Omental fat pad (tissue), 4 donors: ENCODE measurements around the gene KIF1C. TPM values are rescaled to one million over a fixed set of nuclear protein-coding genes. Genes with fewer than 3 reads are reported as not detected.
A peak's percentile ranks its signal among the peaks of the same experiment; 100 is the strongest.
"Not testable (repeated sequence)": the region's sequence is repeated elsewhere in the genome, so short reads cannot be mapped to it uniquely, and the experiment has no call there.

Experiments used
- ATAC-seq: fragments of 150-250 bp; one replicate; pipeline ENCODE4 v1.9.1; 2016; ENCODE audit warnings: mild to moderate bottlenecking, moderate library complexity; ENCODE audit not compliant: low FRiP score
- DNase-seq: peaks from one replicate; pipeline ENCODE4 v3.0.0-alpha.2; 2019; ENCODE audit warnings: low spot score
- total RNA-seq, 4 donors: library from RNA; depleted of rRNA; stranded (reverse); fragments of >200 nt; gene quantifications; one replicate each; pipeline ENCODE4 v1.1.0, GENCODE V29; 2016
- TF ChIP-seq, protein P1 (sequence below), 3 donors: fragments of 450-650 bp; IDR thresholded peaks; one replicate each; pipeline ENCODE4 v1.5.1; 2016 to 2017; ENCODE audit warnings: antibody characterized with exemption in 3 of 3, mild to moderate bottlenecking in 3 of 3, moderate library complexity in 2 of 3

Gene KIF1C
- total RNA-seq, 4 donors from 2014 or later, result 64.5 to 92.5 (median 76.4) TPM

DNA sequence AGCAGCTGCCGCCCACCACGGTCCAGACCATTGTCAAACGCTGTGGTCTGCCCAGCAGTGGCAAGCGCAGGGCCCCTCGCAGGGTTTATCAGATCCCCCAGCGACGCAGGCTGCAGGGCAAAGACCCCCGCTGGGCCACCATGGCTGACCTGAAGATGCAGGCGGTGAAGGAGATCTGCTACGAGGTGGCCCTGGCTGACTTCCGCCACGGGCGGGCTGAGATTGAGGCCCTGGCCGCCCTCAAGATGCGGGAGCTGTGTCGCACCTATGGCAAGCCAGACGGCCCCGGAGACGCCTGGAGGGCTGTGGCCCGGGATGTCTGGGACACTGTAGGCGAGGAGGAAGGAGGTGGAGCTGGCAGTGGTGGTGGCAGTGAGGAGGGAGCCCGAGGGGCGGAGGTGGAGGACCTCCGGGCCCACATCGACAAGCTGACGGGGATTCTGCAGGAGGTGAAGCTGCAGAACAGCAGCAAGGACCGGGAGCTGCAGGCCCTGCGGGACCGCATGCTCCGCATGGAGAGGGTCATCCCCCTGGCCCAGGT is 24.5 kb downstream of the KIF1C start:
- DNase-seq (no peak), ATAC-seq (no peak)
- TF ChIP-seq, protein P1, sequence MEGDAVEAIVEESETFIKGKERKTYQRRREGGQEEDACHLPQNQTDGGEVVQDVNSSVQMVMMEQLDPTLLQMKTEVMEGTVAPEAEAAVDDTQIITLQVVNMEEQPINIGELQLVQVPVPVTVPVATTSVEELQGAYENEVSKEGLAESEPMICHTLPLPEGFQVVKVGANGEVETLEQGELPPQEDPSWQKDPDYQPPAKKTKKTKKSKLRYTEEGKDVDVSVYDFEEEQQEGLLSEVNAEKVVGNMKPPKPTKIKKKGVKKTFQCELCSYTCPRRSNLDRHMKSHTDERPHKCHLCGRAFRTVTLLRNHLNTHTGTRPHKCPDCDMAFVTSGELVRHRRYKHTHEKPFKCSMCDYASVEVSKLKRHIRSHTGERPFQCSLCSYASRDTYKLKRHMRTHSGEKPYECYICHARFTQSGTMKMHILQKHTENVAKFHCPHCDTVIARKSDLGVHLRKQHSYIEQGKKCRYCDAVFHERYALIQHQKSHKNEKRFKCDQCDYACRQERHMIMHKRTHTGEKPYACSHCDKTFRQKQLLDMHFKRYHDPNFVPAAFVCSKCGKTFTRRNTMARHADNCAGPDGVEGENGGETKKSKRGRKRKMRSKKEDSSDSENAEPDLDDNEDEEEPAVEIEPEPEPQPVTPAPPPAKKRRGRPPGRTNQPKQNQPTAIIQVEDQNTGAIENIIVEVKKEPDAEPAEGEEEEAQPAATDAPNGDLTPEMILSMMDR (IDR thresholded peaks at IDR 0.05), result no peak

DNA sequence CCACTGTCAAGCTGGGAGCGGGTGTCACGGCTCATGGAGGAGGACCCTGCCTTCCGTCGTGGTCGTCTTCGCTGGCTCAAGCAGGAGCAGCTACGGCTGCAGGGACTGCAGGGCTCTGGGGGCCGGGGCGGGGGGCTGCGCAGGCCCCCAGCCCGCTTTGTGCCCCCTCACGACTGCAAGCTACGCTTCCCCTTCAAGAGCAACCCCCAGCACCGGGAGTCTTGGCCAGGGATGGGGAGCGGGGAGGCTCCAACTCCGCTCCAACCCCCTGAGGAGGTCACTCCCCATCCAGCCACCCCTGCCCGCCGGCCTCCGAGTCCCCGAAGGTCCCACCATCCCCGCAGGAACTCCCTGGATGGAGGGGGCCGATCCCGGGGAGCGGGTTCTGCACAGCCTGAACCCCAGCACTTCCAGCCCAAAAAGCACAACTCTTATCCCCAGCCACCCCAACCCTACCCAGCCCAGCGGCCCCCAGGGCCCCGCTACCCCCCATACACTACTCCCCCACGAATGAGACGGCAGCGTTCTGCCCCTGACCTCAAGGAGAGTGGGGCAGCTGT is 25.9 kb downstream of the KIF1C start:
- DNase-seq (no peak), ATAC-seq (no peak)
- TF ChIP-seq, protein P1 (IDR thresholded peaks at IDR 0.05), result no peak

DNA sequence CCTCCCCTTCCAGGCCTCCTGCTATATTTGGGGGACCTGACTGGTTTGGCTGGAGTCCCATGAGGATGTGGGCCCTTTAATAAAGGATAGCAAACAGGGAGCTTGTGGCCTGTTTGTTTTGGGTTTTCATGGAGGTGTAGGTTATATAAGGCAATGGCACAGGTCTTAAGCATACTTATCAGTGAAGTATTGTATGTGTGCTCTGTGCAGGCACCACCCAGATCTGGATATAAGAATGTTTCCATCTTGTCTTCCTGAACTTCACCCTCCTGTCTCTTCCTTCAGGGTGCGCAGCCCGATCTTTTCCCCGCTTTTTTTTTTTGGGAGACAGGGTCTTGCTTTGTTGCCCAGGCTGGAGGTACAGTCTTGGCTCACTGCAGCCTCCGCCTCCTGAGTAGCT is 26.9 kb downstream of the KIF1C start:
- DNase-seq (no peak), ATAC-seq (no peak)
- TF ChIP-seq, protein P1 (IDR thresholded peaks at IDR 0.05), result no peak

DNA sequence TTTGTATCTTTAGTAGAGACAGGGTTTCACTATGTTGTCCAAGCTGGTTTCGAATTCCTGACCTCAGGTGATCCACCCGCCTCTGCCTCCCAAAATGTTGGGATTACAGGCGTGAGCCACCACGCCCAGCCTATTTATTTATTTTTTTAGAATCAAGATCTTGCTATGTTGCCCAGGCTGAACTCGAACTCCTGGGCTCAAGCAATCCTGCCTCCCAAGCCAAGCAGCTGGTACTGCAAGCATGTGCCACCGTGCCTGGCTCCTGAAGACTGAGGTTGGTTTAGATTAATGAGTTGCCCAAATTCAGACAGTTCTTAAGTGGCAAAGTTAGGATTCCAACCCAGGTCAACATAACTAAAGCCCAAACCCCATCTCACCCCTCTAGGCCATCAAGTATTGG is 29.5 kb downstream of the KIF1C start:
- TF ChIP-seq, protein P1 (IDR thresholded peaks at IDR 0.05), result no peak
- ATAC-seq (no peak), DNase-seq (no peak)

DNA sequence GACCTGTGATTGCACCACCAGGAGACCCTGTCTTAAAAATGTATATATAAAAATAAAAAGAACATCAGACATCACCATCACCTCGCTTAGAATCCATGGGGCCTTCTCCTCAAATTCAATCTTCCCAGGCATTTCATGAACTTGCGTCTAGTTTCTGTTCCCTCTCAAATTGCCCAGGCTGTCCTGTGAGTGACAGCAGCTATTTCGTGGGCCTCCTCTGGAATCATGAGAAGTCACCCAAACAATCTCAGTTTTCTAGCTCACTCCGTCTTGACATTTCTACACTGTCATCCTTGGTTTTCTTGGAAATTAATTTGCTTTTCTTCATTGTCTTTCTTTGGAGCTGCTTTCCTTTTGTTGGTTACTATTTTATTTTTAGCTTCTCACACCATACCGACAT is 30.2 kb downstream of the KIF1C start:
- TF ChIP-seq, protein P1 (IDR thresholded peaks at IDR 0.05), result no peak
- no peak for ATAC-seq
- DNase-seq, result no peak

DNA sequence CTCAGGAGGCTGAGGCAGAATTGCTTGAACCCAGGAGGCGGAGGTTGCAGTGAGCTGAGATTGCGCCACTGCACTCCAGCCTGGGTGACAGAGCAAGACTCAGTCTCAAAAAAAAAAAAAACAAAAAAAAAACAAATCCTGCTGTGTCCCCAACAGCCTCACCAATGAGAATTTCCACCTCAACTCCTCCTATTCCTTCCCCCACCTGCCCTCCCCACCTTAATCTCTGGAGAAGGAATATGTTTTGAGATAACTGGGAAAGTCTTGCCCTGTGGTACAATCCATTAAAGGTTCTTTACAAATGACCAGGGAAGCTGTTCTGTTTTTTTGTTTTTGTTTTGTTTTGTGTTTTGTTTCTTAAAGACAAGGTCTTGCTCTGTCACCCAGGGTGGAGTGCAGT is 32.4 kb downstream of the KIF1C start:
- not testable (repeated sequence) for ATAC-seq

DNA sequence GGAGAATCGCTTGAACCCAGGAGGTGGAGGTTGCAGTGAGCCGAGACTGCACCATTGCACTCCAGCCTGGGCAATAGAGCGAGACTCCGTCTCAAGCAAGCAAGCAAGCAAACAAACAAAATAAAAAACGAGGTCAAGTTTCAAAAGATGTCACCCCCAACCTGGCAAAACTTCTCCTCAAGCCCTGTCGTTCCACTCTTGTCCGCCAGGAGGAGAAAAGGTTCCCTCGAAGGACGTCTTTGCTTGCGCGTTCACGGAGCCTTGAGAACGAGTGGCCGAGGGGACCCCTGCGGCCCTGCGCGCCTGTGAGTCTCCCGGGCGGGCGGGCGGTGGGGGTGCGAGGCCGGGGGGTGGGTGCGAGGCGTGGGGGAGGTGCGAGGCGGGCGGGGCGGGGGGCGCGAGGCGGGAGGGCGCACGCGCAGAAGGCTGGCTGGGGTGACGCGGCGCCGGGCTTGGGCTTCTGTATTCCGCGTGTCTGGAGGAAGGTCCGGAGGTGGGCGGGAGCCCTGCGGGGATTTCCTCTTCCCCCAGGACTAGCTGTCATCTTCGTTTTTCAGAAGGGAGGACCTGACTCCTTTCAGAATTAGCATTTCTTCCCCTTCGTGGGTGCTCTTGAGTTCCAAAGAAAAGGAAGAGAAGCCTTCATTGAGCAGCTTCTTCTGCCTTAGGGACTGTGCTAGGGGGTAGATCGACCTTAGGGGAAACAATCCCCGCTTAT is 33.8 kb downstream of the KIF1C start:
- TF ChIP-seq, protein P1 (IDR thresholded peaks at IDR 0.05), result peak in 1 of 3 donors; percentile 26
- ATAC-seq (peak; percentile 77), DNase-seq (peak; percentile 79)

More for the DNA sequence above, 32.4 kb downstream of the KIF1C start:
- not testable (repeated sequence) for DNase-seq
